Esophagus squamous epithelium (tissue), 5 donors: ENCODE measurements around the gene SAPCD2. TPM values are rescaled to one million over a fixed set of nuclear protein-coding genes. Genes with fewer than 3 reads are reported as not detected.

ENCODE experiments used
- DNase-seq: peaks from one replicate; lab custom pipeline; 2025; lab: John Stamatoyannopoulos, UW
- H3K27ac ChIP-seq, 4 donors: fragments of 200-600 bp; sonication (generic); one replicate each; pipeline ENCODE4 v1.5.1; 2016 to 2019; ENCODE audit warnings: mild to moderate bottlenecking in 1 of 4
- H3K27me3 ChIP-seq, 4 donors: fragments of 200-600 bp; sonication (generic); 1 replicate in 3 of 4; 2 replicates in 1 of 4; pipeline versions ENCODE4 v1.5.1 to v1.6.0; 2017 to 2021; ENCODE audit warnings: antibody characterized with exemption in 1 of 4
- H3K36me3 ChIP-seq, 3 donors: fragments of 200-600 bp; sonication (generic); one replicate each; pipeline ENCODE4 v1.5.1; 2016 to 2019
- H3K4me1 ChIP-seq, 3 donors: fragments of 200-600 bp; sonication (generic); one replicate each; pipeline ENCODE4 v1.5.1; 2017 to 2019
- H3K4me3 ChIP-seq, 4 donors: fragments of 200-600 bp; sonication (generic); 1 replicate in 3 of 4; 2 replicates in 1 of 4; pipeline ENCODE4 v1.5.1; 2016 to 2019; ENCODE audit warnings: mild to moderate bottlenecking in 2 of 4, moderate library complexity in 1 of 4
- H3K9me3 ChIP-seq, 3 donors: fragments of 200-600 bp; sonication (generic); one replicate each; pipeline ENCODE4 v1.5.1; 2016 to 2019
- POLR2A ChIP-seq, 4 donors: fragments of 450-650 bp; IDR thresholded peaks; one replicate each; pipeline ENCODE4 v1.6.1; 2017; ENCODE audit warnings: antibody characterized with exemption in 4 of 4, mild to moderate bottlenecking in 4 of 4, moderate library complexity in 3 of 4
- WGBS, 2 donors: methylation state at CpG; one replicate each; pipeline ENCODE4 v1.1.5; 2018; 5-methylcytosine and 5-hydroxymethylcytosine counted together
- intact Hi-C: fragments of 100-400 bp; cut with DNase I; formaldehyde crosslinking; loops from one replicate; pipeline ENCODE4 v1.15.0; 2022
- total RNA-seq, 4 donors: library from RNA; depleted of rRNA; stranded (reverse); fragments of >200 nt; gene quantifications; one replicate each; pipeline ENCODE4 v1.1.0, GENCODE V29; 2016
- TF ChIP-seq, protein P1 (sequence below), 6 experiments: fragments of 450-650 bp in 4 of 6; fragments of 200-600 bp in 2 of 6; sonication (generic) in 2 of 6; IDR thresholded peaks; one replicate each; pipeline ENCODE4 v1.5.1; 2016 to 2019; ENCODE audit warnings: antibody characterized with exemption in 6 of 6, mild to moderate bottlenecking in 4 of 6, moderate library complexity in 4 of 6
- donor health status: DM: yes; HTN: yes; CAD: no.

Gene SAPCD2
- total RNA-seq, 4 donors from 2014 or later, result 8.2 to 21.2 (median 14.7) TPM

DNA sequence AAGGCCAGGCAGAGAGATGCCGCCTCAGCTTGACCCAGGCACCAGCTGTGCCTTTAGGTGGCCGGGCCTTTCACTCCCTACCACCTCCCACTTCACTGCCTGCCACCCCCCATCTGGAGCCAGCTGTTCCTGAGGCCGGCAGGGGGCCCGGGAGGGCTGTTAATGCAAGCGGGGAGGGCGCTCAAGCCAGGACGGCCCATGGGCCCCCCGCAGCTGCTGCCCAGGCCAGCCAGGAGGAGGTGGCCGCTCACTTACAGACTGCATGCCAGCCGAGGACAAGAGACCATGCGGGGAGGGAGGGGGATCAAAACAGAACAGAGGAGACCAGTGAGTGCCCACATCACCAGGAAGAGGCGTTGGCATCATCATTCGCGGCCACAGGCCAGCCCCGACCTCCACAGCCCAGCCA lies 46.8 kb downstream of the SAPCD2 start:
- TF ChIP-seq, protein P1, sequence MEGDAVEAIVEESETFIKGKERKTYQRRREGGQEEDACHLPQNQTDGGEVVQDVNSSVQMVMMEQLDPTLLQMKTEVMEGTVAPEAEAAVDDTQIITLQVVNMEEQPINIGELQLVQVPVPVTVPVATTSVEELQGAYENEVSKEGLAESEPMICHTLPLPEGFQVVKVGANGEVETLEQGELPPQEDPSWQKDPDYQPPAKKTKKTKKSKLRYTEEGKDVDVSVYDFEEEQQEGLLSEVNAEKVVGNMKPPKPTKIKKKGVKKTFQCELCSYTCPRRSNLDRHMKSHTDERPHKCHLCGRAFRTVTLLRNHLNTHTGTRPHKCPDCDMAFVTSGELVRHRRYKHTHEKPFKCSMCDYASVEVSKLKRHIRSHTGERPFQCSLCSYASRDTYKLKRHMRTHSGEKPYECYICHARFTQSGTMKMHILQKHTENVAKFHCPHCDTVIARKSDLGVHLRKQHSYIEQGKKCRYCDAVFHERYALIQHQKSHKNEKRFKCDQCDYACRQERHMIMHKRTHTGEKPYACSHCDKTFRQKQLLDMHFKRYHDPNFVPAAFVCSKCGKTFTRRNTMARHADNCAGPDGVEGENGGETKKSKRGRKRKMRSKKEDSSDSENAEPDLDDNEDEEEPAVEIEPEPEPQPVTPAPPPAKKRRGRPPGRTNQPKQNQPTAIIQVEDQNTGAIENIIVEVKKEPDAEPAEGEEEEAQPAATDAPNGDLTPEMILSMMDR (IDR thresholded peaks at IDR 0.05), result no peak
- TF ChIP-seq POLR2A (IDR thresholded peaks at IDR 0.05), result no peak
- intact Hi-C loops, result no loop called here
- Histone ChIP-seq H3K9me3 (no peaks in the 10 kb centered on the region), H3K4me1 (peaks cover 18 to 36% (median 18%) of the 10 kb centered on the region in 3 donors), H3K27ac (no peak overlapping the region), H3K27me3 (no peaks in the 10 kb centered on the region), H3K36me3 (peaks cover 0 to 12% (median 0%) of the 10 kb centered on the region in 3 donors), H3K4me3 (no peak overlapping the region)
- DNase-seq, result no peak
- WGBS, 2 donors, result 91% methylated on average over 10 of the region's 15 CpGs; no CpG with 5 or more reads in 1 of the 2 donors

DNA sequence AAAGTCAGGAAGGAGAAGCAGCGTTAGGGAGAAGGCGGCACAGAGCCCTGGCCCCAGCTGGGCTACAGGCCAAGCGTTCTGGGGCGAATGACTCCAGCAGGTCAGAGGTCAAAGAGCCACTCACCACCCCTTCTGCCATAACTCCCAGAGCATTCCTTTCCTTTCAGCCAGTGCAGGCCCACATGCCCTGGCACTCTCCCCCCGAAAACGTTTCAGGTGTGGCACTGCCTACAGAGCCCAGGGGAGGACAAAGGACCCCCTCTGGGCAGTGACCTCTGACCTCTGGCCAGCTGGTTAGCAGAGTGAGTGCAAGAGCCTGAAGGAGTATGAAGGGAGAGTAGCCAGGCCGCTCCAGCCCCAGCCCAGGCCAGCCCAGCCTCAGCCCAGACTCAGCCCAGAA lies 47.2 kb downstream of the SAPCD2 start:
- Histone ChIP-seq H3K36me3 (peaks cover 0 to 12% (median 0%) of the 10 kb centered on the region in 3 donors), H3K27me3 (no peaks in the 10 kb centered on the region), H3K4me3 (no peak overlapping the region), H3K27ac (no peak overlapping the region), H3K4me1 (peaks cover 15 to 32% (median 15%) of the 10 kb centered on the region in 3 donors), H3K9me3 (no peaks in the 10 kb centered on the region)
- no peak for TF ChIP-seq POLR2A (IDR thresholded peaks at IDR 0.05)
- TF ChIP-seq, protein P1 (IDR thresholded peaks at IDR 0.05), result no peak
- intact Hi-C loops, result no loop called here
- DNase-seq, result no peak
- 73 to 77% methylated on average over 5 to 6 of the region's 7 CpGs for WGBS, 2 donors

DNA sequence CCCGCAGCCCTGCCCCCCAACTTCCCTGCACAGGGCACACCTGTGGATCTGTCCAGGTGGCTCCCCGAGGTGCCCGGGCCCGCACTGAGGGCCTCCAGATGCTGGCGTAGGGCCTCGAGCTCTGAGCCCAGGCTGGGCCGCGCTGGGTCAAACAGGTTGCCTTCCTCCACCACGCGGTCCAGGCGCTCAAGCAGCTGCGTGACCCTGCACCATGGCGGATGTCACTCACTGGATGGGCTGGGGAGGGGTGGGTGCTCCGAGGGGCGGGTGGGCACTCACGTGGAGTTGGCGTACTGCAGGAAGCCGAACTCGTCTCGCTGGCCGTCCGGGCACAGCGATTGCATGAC lies 47.7 kb downstream of the SAPCD2 start:
- Histone ChIP-seq H3K27ac (no peak overlapping the region), H3K4me3 (no peak overlapping the region), H3K9me3 (no peaks in the 10 kb centered on the region), H3K36me3 (peaks cover 0 to 16% (median 0%) of the 10 kb centered on the region in 3 donors), H3K4me1 (peaks cover 13 to 31% (median 15%) of the 10 kb centered on the region in 3 donors), H3K27me3 (no peaks in the 10 kb centered on the region)
- TF ChIP-seq, protein P1 (IDR thresholded peaks at IDR 0.05), result no peak
- TF ChIP-seq POLR2A (IDR thresholded peaks at IDR 0.05), result no peak
- WGBS, 2 donors, result 87 to 100% methylated on average over 2 to 3 of the region's 23 CpGs
- intact Hi-C loops, result no loop called here
- no peak for DNase-seq

DNA sequence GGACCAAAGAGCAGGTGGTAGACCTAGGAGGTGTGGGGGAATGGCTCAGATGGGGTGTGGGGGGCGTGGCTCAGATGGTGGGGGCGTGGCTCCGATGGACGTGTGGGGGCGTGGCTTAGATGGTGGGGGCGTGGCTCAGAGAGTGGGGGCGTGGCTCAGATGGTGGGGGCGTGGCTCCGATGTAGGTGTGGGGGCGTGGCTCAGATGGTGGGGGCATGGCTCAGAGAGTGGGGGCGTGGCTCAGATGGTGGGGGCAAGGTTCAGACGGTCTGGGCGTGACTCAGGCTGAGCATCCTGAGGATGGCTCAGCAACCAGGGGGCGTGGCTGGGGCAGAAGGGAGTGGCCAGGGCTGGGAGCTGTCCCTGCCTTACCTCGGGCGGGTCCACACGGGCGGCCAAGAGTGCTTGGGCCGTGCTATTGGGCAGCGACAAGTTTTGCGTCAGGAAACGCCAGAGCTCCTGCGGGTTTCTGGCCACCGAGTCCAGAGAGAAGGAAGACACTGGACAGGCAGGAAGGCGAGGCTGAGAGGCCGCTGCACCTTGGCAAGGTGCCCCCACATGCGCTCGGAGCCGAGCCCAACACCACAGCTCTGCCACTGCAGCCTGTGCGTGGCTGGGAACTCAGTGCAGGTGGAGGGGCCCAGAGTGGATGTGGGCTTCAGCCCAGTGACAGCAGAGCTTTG lies 48.2 kb downstream of the SAPCD2 start:
- TF ChIP-seq, protein P1 (IDR thresholded peaks at IDR 0.05), result no peak
- TF ChIP-seq POLR2A (IDR thresholded peaks at IDR 0.05), result peak in 1 of 4 donors; percentile 14
- no peak overlapping the region for H3K4me3 ChIP-seq
- no peaks in the 10 kb centered on the region for H3K9me3 ChIP-seq
- H3K4me1 ChIP-seq, result peaks cover 8 to 26% (median 10%) of the 10 kb centered on the region in 3 donors
- WGBS, 2 donors, result 29% methylated on average over 3 of the region's 30 CpGs; no CpG with 5 or more reads in 1 of the 2 donors
- H3K27ac ChIP-seq, result no peak overlapping the region
- H3K36me3 ChIP-seq, result peaks cover 0 to 22% (median 0%) of the 10 kb centered on the region in 3 donors
- no peak for DNase-seq
- H3K27me3 ChIP-seq, result no peaks in the 10 kb centered on the region
- intact Hi-C loops, result no loop called here

DNA sequence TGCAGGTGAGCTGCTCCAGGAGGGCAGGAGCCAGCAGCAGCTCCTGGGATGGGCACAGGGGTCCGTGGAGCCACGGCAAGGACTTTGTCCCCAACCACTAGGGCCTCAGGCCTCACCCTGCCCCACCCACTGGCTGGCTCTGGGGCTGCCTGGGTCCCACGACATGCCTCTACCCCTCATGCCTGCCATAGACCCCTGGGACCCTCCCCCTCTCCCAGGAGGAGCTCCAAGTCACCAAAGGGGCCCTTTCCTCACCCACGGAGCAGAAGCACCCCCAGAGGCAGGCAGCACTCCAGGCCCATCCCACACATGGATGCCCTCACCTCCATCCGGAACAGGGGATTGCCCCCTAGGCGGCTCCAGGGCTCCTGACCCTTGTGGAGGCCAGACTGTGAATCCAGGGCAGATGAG lies 48.8 kb downstream of the SAPCD2 start:
- intact Hi-C loops, result no loop called here
- H3K27ac ChIP-seq, result no peak overlapping the region
- peaks cover 4 to 20% (median 6%) of the 10 kb centered on the region in 3 donors for H3K4me1 ChIP-seq
- TF ChIP-seq POLR2A (IDR thresholded peaks at IDR 0.05), result no peak
- TF ChIP-seq, protein P1 (IDR thresholded peaks at IDR 0.05), result no peak
- H3K36me3 ChIP-seq, result peaks cover 0 to 27% (median 0%) of the 10 kb centered on the region in 3 donors
- WGBS, 2 donors, result 50% methylated on average over 1 of the region's 6 CpGs; no CpG with 5 or more reads in 1 of the 2 donors
- no peaks in the 10 kb centered on the region for H3K27me3 ChIP-seq
- no peaks in the 10 kb centered on the region for H3K9me3 ChIP-seq
- no peak overlapping the region for H3K4me3 ChIP-seq
- no peak for DNase-seq
